Omental fat pad (tissue), 4 donors: Measurements from ENCODE around the gene LIPN. TPM values are rescaled to one million over a fixed set of nuclear protein-coding genes. Genes with fewer than 3 reads are reported as not detected.
A peak's percentile ranks its signal among the peaks of the same experiment; 100 is the strongest.

ENCODE experiments used
- ATAC-seq: fragments of 150-250 bp; one replicate; pipeline ENCODE4 v1.9.1; 2016; ENCODE audit warnings: mild to moderate bottlenecking, moderate library complexity; ENCODE audit not compliant: low FRiP score
- DNase-seq: peaks from one replicate; pipeline ENCODE4 v3.0.0-alpha.2; 2019; ENCODE audit warnings: low spot score
- total RNA-seq, 4 donors: library from RNA; depleted of rRNA; stranded (reverse); fragments of >200 nt; gene quantifications; one replicate each; pipeline ENCODE4 v1.1.0, GENCODE V29; 2016
- TF ChIP-seq, protein P1 (sequence below), 3 donors: fragments of 450-650 bp; IDR thresholded peaks; one replicate each; pipeline ENCODE4 v1.5.1; 2016 to 2017; ENCODE audit warnings: antibody characterized with exemption in 3 of 3, mild to moderate bottlenecking in 3 of 3, moderate library complexity in 2 of 3

LIPN gene
- total RNA-seq, 4 donors from 2014 or later: 0.56 to 1.4 TPM; not detected in 2

DNA sequence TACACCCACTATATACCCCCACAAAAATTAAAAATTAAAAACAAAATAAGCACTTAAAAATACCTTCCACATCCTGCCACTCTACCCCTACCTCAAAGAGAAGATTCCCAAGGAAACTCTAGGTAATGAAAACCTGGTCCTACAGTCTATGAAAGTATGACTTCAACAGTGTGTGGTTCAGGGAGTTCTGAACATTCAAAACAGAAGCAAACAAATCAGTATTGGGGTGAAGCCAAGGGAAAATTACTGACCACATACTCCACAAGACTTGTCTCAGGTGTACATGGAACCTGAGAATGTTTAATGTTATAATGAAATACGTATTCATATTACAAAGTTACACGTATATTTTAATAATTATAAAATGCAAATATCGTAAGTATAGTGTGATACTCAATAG is 22.4 kb downstream of the LIPN start:
- DNase-seq (no peak), ATAC-seq (no peak)
- TF ChIP-seq, protein P1, sequence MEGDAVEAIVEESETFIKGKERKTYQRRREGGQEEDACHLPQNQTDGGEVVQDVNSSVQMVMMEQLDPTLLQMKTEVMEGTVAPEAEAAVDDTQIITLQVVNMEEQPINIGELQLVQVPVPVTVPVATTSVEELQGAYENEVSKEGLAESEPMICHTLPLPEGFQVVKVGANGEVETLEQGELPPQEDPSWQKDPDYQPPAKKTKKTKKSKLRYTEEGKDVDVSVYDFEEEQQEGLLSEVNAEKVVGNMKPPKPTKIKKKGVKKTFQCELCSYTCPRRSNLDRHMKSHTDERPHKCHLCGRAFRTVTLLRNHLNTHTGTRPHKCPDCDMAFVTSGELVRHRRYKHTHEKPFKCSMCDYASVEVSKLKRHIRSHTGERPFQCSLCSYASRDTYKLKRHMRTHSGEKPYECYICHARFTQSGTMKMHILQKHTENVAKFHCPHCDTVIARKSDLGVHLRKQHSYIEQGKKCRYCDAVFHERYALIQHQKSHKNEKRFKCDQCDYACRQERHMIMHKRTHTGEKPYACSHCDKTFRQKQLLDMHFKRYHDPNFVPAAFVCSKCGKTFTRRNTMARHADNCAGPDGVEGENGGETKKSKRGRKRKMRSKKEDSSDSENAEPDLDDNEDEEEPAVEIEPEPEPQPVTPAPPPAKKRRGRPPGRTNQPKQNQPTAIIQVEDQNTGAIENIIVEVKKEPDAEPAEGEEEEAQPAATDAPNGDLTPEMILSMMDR (IDR thresholded peaks at IDR 0.05): no peak

DNA sequence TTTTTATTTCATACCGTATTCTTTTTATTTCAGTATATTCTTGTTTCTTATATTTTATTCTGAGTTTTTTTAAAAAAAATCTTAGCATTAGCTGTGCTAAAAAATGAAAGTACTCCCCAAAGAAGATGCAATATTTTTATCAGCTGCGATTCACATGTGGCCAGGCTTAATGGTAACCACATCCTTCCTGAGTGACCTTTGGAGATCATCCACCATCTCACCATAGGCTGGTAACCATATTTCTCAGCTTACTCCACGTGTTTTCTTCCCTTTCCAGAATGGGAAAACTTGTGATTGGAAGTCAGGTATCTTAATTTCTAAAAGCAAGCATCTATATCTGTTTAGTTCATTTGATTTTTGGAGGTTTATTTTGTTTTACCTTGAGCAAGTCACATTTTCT is 23.9 kb downstream of the LIPN start:
- ATAC-seq (no peak), DNase-seq (no peak)
- TF ChIP-seq, protein P1 (IDR thresholded peaks at IDR 0.05): no peak

DNA sequence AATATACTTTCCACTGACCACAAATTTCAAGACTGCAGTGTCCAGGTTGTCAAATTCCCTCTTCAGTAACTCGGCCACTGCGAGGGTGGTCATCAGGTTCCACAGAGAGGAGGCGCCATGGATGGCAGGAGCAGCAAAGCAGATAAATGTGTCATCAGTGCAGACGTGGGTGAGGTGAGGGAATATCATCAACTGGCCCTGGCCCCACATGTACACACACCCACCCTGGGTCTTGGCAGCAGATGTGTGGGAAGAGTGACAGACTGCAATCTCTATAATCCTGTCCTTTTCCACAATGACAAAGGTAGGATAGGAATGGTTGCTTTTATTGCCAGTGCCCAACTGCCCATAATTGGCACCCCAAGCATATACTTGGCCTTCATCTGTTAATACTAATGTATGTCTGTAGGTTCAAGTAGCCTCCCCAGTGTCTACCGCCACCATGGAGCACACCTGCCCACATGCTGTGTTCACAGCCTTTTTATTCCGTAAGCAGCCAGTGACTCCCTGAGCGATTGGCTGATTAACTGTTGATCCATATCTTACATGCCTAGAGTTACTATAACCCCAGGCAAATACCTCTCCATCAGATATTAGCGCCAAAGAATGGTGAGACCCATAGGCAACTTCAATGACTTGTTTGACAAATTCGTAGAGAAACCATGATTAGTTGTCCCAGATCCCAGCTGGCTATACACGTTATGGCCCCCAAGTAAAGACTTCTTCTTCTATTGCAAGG is 26.4 kb downstream of the LIPN start:
- TF ChIP-seq, protein P1 (IDR thresholded peaks at IDR 0.05): no peak
- ATAC-seq (no peak), DNase-seq (no peak)

DNA sequence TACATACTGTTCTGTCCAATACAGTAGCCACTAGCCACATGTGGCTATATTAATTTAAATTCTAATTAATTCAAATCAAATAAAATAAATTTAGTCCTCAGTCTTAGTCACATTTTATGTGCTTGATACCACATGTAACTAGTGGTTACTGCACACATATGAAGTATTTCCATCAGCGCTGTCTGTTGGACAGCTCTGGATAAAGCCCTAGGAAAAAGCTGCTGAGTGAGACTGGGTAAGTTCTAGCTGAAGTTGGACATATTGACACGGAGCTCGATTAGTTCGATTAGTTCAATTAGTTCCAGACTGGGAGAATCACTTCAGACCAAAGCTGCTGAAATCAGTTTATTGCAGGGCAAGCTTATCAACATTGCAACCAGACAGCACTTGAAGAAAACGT is 27.6 kb downstream of the LIPN start:
- no peak for DNase-seq
- ATAC-seq: no peak
- TF ChIP-seq, protein P1 (IDR thresholded peaks at IDR 0.05): no peak

DNA sequence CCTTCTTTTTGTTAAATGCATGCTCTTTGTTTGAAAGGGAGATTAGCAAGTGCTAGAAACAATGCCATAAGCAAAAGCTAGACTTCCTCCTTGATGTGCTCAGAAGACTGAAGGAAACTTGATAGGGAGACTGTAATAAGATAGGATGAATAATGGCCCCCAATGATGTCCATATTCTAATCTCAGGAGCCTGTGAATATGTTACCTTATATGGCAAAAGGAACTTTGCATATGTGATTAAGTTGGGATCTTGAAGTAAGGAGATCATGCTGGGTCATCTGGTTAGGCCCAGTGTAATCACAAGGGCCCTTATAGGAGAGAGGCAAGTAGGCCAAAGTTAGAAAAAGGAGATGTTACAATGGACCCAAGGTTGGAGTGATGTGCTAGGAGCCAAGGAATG is 29.1 kb downstream of the LIPN start:
- DNase-seq (no peak), ATAC-seq (no peak)
- TF ChIP-seq, protein P1 (IDR thresholded peaks at IDR 0.05): no peak

DNA sequence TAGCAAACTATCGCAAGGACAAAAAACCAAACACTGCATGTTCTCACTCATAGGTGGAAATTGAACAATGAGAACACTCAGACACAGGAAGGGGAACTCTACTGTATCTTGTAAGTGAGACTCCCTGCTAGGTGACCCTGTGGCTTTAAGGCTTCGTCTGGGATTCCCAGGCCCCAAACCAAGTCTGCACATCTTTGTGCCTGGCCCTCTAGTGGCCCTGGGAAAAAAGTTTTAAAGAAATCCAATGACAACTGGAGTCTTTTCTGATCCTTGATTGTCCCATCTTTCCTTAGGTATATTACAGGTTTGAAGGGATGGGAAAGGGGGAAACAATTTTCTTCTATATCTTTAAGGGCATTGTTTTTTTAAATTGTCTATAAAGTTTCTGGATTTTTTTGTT is 32.1 kb downstream of the LIPN start:
- no peak for DNase-seq
- TF ChIP-seq, protein P1 (IDR thresholded peaks at IDR 0.05): no peak
- no peak for ATAC-seq

DNA sequence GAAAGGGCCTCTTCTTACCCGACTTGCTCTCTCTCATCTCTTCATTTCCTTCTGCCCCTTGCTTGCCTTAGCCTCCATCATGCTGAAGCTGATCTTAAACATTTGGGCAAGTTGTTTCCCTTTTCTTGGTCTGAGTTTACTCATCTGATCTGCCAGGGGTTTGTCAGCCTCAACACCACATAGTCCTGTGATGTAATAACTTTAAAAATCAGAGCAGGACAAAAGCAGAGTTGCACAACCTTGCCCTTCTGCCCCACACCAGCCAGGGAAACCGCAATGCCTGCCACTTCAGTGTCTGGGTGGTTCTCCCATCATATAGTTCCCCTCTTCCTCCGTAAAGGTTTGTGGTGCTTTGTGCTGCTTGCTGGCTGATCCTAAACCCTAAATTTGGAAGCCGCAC is 32.8 kb downstream of the LIPN start:
- ATAC-seq: no peak
- peak; percentile 28 for DNase-seq

More for the DNA sequence above, 32.8 kb downstream of the LIPN start:
- TF ChIP-seq, protein P1 (IDR thresholded peaks at IDR 0.05): no peak
